22Rv1 (cell line): Measurements from ENCODE around the gene CEP57L1.
"Not testable (repeated sequence)": the region's sequence is repeated elsewhere in the genome, so short reads cannot be mapped to it uniquely, and the experiment has no call there.

Experiments used
- H3K27ac ChIP-seq: fragments of 450-650 bp; 2 replicates; pipeline ENCODE4 v1.5.1; 2017
- CTCF ChIP-seq: fragments of 450-650 bp; IDR thresholded peaks from 2 replicates; pipeline ENCODE4 v1.5.1; 2017; ENCODE audit warnings: mild to moderate bottlenecking
- ZFX ChIP-seq: fragments of 450-650 bp; IDR thresholded peaks from 2 replicates; pipeline ENCODE4 v1.6.1; 2017; ENCODE audit warnings: antibody characterized with exemption, borderline replicate concordance

The CEP57L1 gene

GRCh38 chr6:109105681-109106080 is 10.4 kb downstream of the CEP57L1 start:
- TF ChIP-seq CTCF (no peak), ZFX (no peak)
- H3K27ac ChIP-seq = no peak overlapping the region

GRCh38 chr6:109109663-109110062 is 14.4 kb downstream of the CEP57L1 start:
- H3K27ac ChIP-seq = not testable (repeated sequence)

GRCh38 chr6:109112663-109113062 is 17.4 kb downstream of the CEP57L1 start:
- not testable (repeated sequence) for H3K27ac ChIP-seq

- H3K27ac ChIP-seq = no peak overlapping the region
- no peak for TF ChIP-seq ZFX
- no peak for TF ChIP-seq CTCF
Measured at GRCh38 chr6:109117346-109118035, 22.2 kb downstream of the CEP57L1 start.

- H3K27ac ChIP-seq = no peak overlapping the region
- TF ChIP-seq ZFX = no peak
- TF ChIP-seq CTCF = no peak
Measured at GRCh38 chr6:109118337-109118736, 23.0 kb downstream of the CEP57L1 start.

GRCh38 chr6:109118871-109119354 is 23.6 kb downstream of the CEP57L1 start:
- TF ChIP-seq ZFX (no peak), CTCF (no peak)
- H3K27ac ChIP-seq = no peak overlapping the region

- TF ChIP-seq CTCF (no peak), ZFX (no peak)
Measured at GRCh38 chr6:109121411-109121810, 26.1 kb downstream of the CEP57L1 start.

GRCh38 chr6:109124219-109124618 is 28.9 kb downstream of the CEP57L1 start:
- TF ChIP-seq CTCF (no peak), ZFX (no peak)
- H3K27ac ChIP-seq = no peak overlapping the region

More at GRCh38 chr6:109121411-109121810, 26.1 kb downstream of the CEP57L1 start:
- no peak overlapping the region for H3K27ac ChIP-seq
